VCaP (cell line): ENCODE measurements around the gene PPARGC1A.

Experiments used
- H3K27ac ChIP-seq: fragments of 450-650 bp; 2 replicates; pipeline ENCODE4 v1.5.1; 2017
- CTCF ChIP-seq: fragments of 450-650 bp; conservative IDR thresholded peaks from 2 replicates; pipeline ENCODE4 v1.5.1; 2017; ENCODE audit warnings: mild to moderate bottlenecking, moderate library complexity

Gene PPARGC1A

GRCh38 chr4:23769406-23769805 lies 120.4 kb downstream of the PPARGC1A start:
- no peak overlapping the region for H3K27ac ChIP-seq
- TF ChIP-seq CTCF, result no peak

- H3K27ac ChIP-seq, result no peak overlapping the region
- no peak for TF ChIP-seq CTCF
These were observed 121.3 kb downstream of the PPARGC1A start for GRCh38 chr4:23768541-23768940.

- TF ChIP-seq CTCF, result no peak
- no peak overlapping the region for H3K27ac ChIP-seq
These were observed 123.5 kb downstream of the PPARGC1A start for GRCh38 chr4:23766344-23766743.

- TF ChIP-seq CTCF, result no peak
- H3K27ac ChIP-seq, result no peak overlapping the region
These were observed 126.3 kb downstream of the PPARGC1A start for GRCh38 chr4:23763559-23763958.

- H3K27ac ChIP-seq, result no peak overlapping the region
- TF ChIP-seq CTCF, result no peak
These were observed 127.3 kb downstream of the PPARGC1A start for GRCh38 chr4:23762551-23762950.

GRCh38 chr4:23759066-23759465 lies 130.8 kb downstream of the PPARGC1A start:
- no peak overlapping the region for H3K27ac ChIP-seq
- TF ChIP-seq CTCF, result no peak

GRCh38 chr4:23754688-23755087 lies 135.2 kb downstream of the PPARGC1A start:
- TF ChIP-seq CTCF, result no peak
- H3K27ac ChIP-seq, result no peak overlapping the region

- no peak for TF ChIP-seq CTCF
- H3K27ac ChIP-seq, result no peak overlapping the region
These were observed 139.7 kb downstream of the PPARGC1A start for GRCh38 chr4:23750125-23750524.
